Embryonic facial prominence (tissue), 1 donor: ENCODE measurements around the gene MS4A1.
"Not testable (repeated sequence)": the region's sequence is repeated elsewhere in the genome, so short reads cannot be mapped to it uniquely, and the experiment has no call there.

Source experiments
- DNase-seq: peaks from one replicate; pipeline ENCODE4 v3.0.0-alpha.2; 2016; ENCODE audit errors: extremely low spot score

MS4A1 gene

DNA sequence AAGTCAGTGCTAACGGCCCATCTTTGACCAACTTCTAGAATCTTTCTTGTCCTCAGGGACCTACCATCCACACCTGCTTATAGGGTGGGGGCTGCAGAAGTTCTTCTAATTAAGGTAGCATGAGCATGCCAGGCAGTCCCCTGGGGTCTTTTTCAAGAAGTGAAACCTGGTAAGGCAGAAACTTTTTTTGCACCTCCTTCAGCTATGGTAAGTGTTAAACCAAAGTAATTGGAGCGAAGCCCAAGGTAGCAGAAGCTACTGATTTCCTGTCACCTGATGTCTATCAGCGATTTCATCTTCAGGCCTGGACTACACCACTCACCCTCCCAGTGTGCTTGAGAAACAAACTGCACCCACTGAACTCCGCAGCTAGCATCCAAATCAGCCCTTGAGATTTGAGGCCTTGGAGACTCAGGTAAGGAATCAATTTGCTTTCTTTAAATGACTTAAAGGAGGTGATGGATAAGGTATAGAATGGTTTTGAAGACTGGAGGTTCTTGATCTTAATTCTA, at the start of gene MS4A1:
TSS of gene MS4A1 (plus strand) at position 317 of the 512 bp plus-strand sequence. CDS start 6,528 bp downstream, outside the sequence.
- DNase-seq, result no peak

DNA sequence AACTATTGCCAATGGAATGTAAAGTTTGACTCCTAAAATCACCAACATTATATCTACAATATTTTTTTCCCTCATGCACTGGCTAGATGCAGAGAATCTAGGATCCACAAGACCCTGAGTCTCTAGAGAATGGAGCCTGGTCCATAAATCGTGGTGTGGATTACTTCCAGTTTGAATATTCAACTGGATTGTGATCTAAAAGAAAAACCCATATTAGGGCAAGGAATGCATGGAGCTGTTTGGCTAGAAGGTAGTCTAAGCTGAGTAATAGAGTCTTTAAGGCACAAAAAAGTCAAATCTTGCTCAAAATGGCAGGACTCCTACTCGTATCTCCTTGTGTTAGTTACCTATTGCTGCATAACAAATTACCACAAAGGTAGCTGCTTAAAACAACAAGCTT, 35.6 kb upstream of the MS4A1 start:
- DNase-seq, result no peak

DNA sequence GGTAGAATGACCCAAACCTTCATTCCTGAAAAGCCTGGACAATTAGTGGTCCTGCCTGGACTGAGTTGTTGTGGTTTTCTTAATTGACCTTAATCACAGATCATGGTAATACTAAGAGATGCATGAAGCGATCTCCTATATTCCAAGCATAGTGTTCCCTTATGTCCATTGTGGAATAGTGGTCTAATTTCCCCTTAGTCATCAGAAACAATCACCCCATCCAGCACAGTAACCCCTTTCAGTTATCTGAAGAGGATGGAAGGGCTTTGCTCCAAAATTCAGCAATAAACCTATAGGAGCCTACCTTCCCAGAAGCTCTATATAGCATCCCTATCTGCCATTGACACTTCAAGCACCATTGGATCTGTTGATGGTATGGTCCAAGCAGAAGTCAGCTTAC, 33.0 kb upstream of the MS4A1 start:
- no peak for DNase-seq

DNA sequence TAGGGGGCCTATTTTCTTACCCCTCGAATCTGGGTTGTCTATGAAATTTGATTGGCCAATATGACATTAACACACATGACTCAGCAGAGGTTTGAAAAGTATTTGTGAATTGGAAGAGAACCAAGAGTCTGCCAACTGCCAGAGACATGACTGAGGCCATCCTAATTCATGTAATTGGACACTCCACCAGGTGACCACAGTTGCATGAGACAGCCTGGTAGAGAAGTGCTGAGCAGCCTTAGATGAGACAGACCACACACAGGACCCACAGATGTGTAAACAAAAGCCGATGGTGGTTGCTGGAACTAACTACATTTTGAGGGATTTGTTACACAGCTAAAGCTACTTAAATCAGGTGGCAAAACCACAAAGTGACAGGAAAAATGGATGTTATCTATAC, 27.1 kb upstream of the MS4A1 start:
- no peak for DNase-seq

DNA sequence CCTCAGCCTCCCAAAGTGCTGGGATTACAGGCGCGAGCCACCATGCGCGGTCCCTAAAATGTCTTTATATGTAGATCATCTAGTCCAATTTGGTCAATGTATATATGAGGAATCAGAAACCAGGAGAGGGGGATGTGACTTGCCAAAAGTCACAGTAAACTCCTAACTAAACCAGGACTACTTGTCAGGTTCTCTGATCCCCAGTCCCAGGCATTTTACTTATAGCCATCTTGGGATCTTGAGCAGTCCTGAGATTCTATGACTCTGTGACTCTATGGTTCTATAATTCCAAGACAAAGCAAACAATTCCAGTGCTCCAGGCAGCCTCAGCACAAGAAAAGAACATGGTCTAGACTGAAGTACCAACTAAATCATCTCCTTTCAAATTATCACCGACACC, 26.4 kb upstream of the MS4A1 start, which contains the start of gene MS4A5:
TSS of gene MS4A5 (plus strand) at position 301 of the 400 bp plus-strand sequence. CDS start 103 bp downstream, outside the sequence.
- no peak for DNase-seq

DNA sequence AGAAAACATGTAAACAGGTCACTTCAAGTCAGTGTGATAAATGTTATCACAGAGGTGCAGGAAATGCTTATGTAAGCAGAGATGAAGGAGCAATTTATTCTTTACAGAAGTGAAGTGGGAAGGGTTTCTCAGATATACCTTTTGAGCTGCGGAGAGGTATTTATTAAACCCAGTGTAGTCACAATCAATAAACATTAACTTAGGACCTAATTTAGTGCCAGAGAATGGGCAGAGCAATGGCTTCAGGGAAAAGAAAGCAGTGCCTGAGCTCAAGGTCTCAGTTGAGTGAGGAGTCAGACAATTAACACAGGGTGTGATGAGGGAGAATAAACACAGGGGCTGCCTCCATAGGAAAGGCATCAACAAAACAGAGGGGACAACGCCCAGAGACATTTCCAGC, 24.4 kb upstream of the MS4A1 start:
- DNase-seq, result no peak

DNA sequence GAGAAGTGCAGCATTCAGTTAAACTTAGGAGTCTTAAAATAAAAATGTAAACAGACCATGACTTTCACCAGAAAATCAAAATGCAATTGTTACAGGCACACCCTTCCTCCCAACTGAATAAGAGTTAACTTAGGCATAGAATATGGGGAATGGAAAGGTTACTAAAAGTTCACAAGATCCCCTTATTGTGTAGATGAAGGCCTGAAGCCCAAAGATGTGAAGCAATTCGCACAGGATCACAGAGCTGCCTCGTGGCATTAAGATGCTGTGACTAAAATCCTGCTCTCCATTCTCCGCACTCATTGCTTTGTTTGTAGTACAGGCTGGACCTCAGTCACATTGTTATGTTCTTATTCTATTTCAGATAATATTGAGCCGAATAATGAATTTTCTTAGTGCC, 22.2 kb upstream of the MS4A1 start:
- no peak for DNase-seq

DNA sequence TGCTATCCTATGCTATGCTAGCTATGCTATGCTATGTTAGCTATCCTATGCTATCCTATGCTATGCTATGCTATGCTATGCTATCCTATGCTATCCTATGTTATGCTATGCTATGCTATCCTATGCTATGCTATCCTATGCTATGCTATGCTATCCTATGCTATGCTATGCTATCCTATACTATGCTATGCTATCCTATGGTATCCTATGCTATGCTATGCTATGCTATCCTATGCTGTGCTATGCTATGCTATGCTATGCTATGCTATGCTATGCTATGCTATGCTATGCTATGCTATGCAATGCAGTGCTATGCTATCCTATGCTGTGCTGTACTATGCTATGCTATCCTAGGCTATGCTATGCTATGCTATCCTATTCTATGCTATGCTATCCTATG, 8.6 kb upstream of the MS4A1 start:
- DNase-seq, result no peak

DNA sequence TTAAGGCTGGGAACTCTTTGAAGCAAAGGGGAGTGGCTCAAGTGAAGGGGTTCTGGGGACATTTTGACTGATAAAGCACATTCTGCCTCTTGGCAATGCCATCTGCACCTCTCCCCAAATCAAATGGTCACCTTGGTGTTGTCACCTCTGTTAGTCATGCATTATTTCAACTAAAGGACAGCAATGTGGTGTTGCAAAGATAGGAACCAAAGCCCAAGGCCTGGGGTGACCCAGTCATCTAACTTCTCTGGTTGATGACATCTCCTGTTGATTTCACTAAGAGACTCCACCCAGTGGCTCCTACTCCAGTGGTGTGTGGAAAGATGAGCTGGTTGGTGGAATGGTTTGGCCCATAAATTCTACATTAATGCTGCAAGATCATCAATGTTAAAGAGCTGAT, 7.8 kb upstream of the MS4A1 start:
- DNase-seq, result no peak

DNA sequence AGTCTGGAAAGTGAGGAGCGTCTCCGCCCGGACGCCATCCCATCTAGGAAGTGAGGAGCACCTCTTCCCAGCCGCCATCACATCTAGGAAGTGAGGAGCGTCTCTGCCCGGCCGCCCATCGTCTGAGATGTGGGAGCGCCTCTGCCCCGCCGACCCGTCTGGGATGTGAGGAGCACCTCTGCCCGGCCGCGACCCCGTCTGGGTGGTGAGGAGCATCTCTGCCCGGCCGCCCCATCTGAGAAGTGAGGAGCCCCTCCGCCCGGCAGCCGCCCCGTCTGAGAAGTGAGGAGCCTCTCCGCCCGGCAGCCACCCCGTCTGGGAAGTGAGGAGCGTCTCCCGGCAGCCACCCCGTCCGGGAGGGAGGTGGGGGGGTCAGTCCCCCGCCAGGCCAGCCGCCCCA, 4.5 kb upstream of the MS4A1 start:
- DNase-seq, result not testable (repeated sequence)

DNA sequence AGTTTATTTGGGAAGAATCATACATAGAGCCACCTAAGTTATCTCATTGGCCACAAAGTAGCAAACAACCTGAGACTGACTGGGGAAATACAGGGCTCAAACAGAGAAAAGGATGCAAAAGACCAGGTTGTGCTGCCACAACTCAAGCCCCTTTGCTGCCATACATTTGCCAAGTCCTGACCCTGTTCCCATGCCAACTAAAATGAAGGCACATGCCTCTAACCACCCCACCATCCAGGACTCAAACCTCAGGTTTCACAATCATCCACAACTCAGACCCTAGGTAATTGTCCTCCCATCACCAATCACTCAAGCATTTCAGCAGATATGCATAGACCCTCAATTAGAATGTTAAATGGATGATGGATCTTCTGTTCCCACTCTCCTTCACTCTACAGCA, 1.4 kb upstream of the MS4A1 start:
- DNase-seq, result no peak

DNA sequence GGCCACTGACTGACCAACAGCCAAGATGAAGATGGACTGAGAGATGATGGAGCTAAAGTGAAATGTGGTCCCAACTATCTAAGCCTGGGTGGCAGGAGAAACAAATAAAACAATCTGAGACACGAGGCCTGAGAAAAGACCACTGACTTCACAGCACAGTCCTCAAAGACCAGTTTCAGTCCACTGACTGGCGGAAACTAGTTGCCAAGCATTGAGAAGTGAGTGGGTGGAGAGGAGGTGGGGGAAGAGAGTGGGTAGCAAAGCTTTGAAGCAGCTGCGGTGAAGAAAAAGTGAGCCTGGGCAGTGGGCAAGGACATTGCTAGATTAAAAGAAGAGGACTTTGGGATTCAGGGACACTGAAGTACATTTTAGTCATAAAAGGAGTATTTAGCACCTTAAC, 1.9 kb downstream of the MS4A1 start:
- no peak for DNase-seq

DNA sequence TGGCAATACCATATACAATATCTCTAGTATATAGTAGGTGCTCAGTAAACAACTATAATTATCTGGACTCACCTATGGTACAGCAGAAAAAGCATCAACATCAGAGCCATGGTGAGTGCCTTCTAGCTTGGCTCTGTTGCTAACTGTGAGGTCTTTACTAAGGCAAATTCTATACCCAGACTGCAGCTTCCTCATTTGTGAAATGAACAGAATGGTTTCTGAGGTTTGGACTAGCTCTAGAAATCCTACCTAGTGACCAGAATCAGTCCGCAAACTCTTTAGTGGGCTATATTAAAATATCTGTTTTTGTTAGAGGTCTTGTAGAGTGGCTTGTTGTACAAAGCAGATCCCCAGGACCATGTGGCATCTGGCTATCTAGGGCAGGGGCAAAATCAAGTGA, 3.7 kb downstream of the MS4A1 start:
- no peak for DNase-seq

DNA sequence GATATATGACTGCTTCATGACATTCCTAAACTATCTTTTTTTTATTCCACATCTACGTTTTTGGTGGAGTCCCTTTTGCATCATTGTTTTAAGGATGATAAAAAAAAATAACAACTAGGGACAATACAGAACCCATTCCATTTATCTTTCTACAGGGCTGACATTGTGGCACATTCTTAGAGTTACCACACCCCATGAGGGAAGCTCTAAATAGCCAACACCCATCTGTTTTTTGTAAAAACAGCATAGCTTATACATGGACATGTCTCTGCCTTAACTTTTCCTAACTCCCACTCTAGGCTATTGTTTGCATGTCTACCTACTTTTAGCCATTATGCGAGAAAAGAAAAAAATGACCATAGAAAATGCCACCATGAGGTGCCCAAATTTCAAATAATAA, 13.2 kb downstream of the MS4A1 start:
- DNase-seq, result no peak

DNA sequence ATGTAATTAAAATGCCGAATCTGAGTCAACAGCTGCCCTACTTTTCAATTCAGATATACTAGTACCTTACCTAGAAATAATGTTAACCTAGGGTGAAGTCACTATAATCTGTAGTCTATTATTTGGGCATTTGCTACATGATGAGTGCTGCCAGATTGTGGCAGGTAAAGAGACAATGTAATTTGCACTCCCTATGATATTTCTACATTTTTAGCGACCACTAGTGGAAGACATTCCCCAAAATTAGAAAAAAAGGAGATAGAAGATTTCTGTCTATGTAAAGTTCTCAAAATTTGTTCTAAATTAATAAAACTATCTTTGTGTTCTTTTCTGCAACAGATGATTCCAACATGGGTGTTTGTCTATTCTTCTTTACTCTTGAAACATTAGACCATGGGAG, 14.1 kb downstream of the MS4A1 start:
- no peak for DNase-seq

DNA sequence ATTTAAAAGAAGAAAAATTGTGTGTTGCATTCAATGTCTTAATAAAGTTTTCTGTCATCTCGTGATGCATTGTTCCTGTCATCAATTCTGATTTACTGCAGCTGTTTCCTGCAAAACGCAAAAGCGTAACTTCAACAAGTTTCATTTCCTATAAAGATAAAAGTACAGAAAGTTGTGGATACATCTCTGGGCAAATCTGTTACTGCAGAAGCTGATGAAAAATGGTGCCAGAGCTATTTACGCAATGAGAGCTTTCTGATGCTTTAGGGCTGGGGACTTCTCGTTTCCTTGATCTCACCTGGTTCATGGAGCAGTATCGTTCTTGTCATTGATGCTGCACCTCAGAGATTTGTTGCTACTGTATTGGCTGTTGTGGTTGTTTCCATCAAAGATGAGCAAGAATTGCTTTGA, 21.4 kb downstream of the MS4A1 start:
- no peak for DNase-seq

DNA sequence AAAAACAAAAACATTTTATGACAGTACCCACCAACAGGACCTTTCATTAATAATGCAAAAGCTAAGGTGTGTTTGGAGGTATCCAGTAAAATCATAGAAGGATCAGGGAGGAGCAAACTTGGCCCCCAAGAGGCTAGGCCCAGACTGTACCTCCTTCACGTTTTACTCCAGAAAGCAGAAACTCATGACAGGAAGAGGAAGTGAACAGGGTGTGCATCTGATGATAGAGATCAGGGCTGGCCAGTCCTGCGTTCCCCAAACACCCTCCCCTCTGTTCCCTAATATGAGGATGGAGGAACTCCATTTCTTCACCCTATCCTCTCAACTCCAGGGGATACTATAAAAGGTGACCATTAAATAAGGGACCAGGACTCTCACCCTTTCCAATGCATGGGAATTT, 26.7 kb downstream of the MS4A1 start:
- DNase-seq, result no peak

DNA sequence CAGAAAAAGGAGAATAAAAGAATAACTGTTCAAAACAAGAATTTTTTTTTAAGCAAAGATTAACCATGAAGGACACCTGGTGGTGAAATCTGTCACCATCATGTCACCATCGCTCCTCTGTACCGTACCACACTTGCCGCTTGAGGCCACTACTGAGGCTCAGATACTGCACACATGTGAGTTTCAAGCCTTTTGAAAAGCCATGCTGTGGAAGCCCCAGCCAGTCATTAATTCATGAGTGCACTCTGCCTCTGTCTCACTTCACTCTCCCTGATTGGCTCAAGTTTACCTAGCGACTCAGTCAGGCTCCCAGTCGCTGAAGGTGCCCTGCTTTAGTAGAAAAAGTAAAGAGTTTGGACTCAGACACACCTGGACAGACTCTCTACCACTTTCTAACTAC, 30.3 kb downstream of the MS4A1 start:
- no peak for DNase-seq

DNA sequence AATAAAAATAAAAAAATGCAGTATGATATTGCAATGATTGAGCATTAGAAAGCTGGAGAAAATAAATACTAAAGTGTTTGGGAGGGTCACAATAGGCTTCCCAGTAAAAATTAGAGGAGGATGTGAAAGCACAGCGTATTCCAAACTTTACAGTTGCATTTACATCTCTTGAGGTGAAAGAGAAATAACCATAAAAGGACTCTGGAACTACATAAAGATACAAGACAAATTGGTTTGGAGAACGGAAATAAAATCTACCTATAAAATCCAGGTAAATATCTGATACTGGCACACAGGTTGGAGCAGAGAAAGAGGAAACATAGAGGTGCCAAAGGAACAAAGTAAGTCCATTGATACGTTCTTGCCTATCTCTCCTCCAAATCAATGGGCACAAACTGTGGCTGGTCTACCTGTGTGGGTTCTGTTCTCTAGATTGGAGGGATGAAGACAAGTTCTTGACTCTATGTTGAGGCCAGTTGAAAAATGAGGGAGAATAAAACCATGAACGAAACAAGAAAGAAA, 36.9 kb downstream of the MS4A1 start, which contains the start of gene MS4A12:
TSS of gene MS4A12 (plus strand) at position 291 of the 522 bp plus-strand sequence. CDS start 4,541 bp downstream, outside the sequence.
- DNase-seq, result no peak

DNA sequence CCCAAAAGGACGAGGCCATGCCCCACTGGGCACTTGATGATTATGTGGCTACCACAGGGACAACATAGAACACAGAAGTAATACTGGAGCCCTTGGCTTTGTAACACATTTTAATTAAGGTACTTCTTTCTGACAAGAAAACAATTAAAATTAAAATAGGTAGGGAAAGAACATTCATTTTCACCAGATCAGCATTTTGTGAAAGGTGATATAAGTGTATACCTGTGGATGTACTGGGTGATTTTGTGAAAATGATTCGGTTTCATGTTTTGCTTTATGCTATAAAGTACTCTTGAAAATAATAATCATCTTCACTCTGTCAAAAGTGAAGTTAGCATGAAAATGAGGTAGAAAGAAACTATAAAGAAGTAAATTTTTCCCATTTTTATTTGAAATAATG, 37.8 kb downstream of the MS4A1 start:
- DNase-seq, result no peak

DNA sequence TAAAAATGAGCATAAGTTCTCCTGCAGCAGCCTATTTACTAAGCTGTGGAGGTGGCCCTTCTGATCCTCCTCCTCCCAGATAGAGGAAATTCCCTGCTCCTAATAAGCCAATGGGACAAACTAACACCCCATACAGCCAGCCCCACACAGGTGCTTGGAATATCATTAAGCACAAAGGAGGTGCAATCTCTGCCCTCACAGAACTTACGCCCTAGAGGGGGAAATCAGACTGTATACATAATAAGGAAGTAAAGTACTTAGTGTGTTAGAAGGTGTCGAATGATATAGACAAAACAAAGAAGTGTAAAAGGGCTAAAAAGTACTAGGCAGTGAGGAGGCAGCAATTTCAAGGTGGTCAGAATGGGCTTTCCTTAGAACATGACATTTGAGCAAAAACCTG, 42.8 kb downstream of the MS4A1 start:
- DNase-seq, result no peak

DNA sequence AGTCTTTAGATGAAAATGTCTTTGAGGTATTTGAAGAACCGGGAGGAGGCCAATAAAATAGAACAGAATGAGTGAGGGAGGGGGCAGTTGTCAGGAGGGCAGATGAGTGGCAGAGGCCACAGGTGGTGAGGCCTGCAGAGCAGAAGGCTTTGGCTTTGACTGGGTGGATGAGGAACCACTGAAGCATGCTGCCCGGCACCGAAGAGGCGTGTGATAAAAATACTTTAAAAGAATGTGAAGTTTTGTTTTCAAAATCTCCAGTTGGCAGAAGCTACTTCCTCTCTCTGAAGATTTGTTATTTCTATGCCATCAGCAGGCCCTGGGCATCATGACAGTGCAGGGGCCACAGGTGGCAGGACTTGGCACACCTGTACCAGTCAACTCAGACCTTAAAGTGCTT, 43.2 kb downstream of the MS4A1 start:
- DNase-seq, result no peak

DNA sequence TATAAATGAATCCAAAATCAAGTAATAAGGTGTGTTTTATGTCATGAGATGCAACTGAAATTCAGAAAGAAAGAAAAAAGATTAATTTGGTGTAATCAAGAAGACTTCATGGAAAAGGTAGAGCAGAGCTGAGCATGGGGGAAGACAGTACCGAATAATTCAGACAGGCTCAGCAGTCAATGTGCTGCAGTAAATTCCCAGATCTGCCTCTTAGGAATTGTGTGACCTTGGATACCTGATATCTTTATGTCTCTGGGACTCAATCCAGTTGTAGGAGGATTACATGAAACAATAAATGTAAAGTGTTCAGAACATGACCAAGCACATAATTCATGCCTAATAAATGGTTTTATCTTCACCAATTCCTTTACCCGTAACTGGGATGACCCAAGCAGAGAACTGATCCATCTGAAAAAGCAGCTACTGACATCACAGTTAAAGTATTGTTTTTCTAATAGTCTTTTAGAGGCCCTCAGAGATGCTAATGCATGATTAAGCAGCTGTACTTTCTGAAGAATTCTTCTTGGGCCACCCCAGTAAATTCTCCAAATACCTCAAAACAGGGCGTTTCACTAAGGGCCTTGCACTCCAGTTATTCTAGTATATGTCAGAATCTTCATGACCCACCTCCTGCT, 44.7 kb downstream of the MS4A1 start:
- DNase-seq, result no peak
